ENCODE results near the gene ZNF98. TPM values are rescaled to one million over a fixed set of nuclear protein-coding genes. Genes with fewer than 3 reads are reported as not detected.

The ZNF98 gene
- total RNA-seq (2016; rRNA removed; fragmentation: Illumina TruSeq; extraction: Trizol) (not detected in 2 replicates), polyA plus RNA-seq (2011; rRNA removed) (not detected in 2 replicates), polyA minus RNA-seq (2011; rRNA and poly(A)+ RNA removed; ENCODE audit: low replicate concordance) (not detected in 2 replicates), Bru-seq, nascent RNA (percentile 2 among the genes with signal in this experiment), BruChase-seq, experiment 1, labeled RNA remaining after a 6-hour chase (not detected), BruChase-seq, experiment 2, labeled RNA remaining after a 2-hour chase (percentile 3 among the genes with signal in this experiment)
- not detected in 2 replicates for total RNA-seq (2016; cell fraction: cytosol; rRNA removed; fragmentation: Illumina TruSeq; extraction: Trizol; ENCODE audit: low read depth)
- total RNA-seq (2016; cell fraction: insoluble cytoplasmic fraction; rRNA removed; fragmentation: Illumina TruSeq; extraction: Trizol) = not detected in 2 replicates
- not detected in 2 replicates for total RNA-seq (2016; cell fraction: membrane; rRNA removed; fragmentation: Illumina TruSeq; extraction: Trizol)
- not detected in 2 replicates for total RNA-seq (2016; cell fraction: nucleus; rRNA removed; fragmentation: Illumina TruSeq; extraction: Trizol)
- not detected in 2 replicates for polyA plus RNA-seq (2011; cell fraction: cytosol; rRNA removed)
- polyA plus RNA-seq (2011; cell fraction: nucleus; rRNA removed) = not detected in 2 replicates
- not detected in 2 replicates for polyA plus RNA-seq (2012)
- polyA plus RNA-seq (2016; cell fraction: cytosol; fragmentation: Illumina TruSeq; extraction: Trizol; ENCODE audit: low read depth) = not detected in 2 replicates
- not detected in 2 replicates for polyA plus RNA-seq (2016; cell fraction: insoluble cytoplasmic fraction; fragmentation: Illumina TruSeq; extraction: Trizol; ENCODE audit: low read depth)
- polyA plus RNA-seq (2016; cell fraction: membrane; fragmentation: Illumina TruSeq; extraction: Trizol; ENCODE audit: low read depth) = not detected in 2 replicates
- polyA plus RNA-seq (2016; cell fraction: nucleus; fragmentation: Illumina TruSeq; extraction: Trizol; ENCODE audit: insufficient read depth, low read depth) = not detected in 2 replicates
- not detected in 2 replicates for polyA minus RNA-seq (2011; cell fraction: cytosol; rRNA and poly(A)+ RNA removed)
- not detected in 2 replicates for polyA minus RNA-seq (2011; cell fraction: nucleus; rRNA and poly(A)+ RNA removed)
- long read RNA-seq, experiment 1 = 0 reads
- long read RNA-seq, experiment 2 = 0 reads

DNA sequence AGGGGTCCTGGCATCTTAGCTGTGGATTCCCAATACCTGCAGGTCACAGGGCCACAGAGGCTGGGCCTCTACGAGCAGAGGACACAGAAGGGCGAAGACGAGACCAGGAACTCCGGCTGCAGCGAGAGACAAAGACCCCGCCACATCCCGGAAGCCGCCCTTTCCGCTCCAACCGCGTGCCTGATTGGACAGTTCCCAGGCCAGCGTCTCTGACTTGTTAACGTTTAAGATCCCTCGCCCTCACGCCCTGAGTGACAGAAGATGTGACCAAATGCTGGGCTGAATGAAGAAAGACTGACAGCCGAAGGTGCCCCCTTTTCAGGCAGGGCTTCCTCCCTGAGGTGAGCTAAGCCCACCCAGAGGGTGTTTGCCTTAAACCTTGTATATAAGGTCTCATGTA lies at the start of gene ZNF98:
ZNF98 (minus strand) TSS at position 136 of the 400 bp plus-strand sequence; CDS start at position 14, 122 bp downstream.
- WGBS (ENCODE audit: low lambda C conversion rate) = 47% methylated on average over 13 of the region's 16 CpGs
- POLR2A ChIA-PET = no interaction called here

DNA sequence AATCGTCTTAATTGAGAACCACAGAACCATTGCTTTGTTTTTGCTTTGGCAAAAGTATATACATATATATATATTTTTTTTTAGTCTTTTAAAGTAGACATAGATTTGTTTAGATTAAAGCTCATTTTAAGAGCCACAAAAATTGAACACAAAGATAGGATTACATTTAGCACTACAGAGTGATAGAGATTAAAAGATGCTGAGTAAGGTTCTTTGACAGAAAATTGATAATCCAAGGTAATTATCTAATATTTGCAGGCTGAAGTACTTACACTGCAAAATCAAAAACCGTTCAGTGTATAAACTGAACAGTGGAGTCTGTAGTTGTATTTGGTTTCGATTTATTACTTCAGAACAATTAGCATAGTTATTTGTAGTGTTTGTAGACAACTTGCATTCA lies 24.5 kb upstream of the ZNF98 start:
- no peaks in the 10 kb centered on the region for H3K27me3 ChIP-seq (ENCODE audit: control insufficient read depth in 1 of 2, insufficient read depth in 2 of 2, low read length in 2 of 2)
- no peaks in the 10 kb centered on the region for H3K79me2 ChIP-seq (ENCODE audit: insufficient read depth, low read length)
- no peak overlapping the region for H3K4me2 ChIP-seq (ENCODE audit: low read depth, low read length)
- H3K36me3 ChIP-seq (replicated peaks in 1 of 2; ENCODE audit: control insufficient read depth in 1 of 2, insufficient read depth in 2 of 2, low read length in 2 of 2) = no peaks in the 10 kb centered on the region
- H3K9ac ChIP-seq (ENCODE audit: insufficient read depth, low read depth, low read length) = no peak overlapping the region
- in situ Hi-C loops (cut with HindIII; ENCODE audit: extremely low pct_ligation_motif_present, low pct_unique_long_range_greater_than_20kb) (no loop called here), intact Hi-C loops (cut with micrococcal nuclease; ENCODE audit: unreplicated experiment) (no loop called here)
- FAIRE-seq (no peak), DNase-seq (ENCODE audit: low spot score) (no peak), ATAC-seq (no peak)
- 1% methylated on average over 3 of the region's 3 CpGs for WGBS (ENCODE audit: low lambda C conversion rate)
- no peaks in the 10 kb centered on the region for H3K4me1 ChIP-seq (ENCODE audit: insufficient read depth, low read length)
- peaks cover 95% of the 10 kb centered on the region for H3K9me3 ChIP-seq (ENCODE audit: low read length)
- no TSS peak for BruUV-seq (replicated peaks)
- no peak overlapping the region for H2AFZ ChIP-seq (ENCODE audit: low read length)
- ChIA-PET POLR2A (no interaction called here), CTCF (ENCODE audit: low intra/inter-chr PET ratio, low total read pairs) (no interaction called here)
- TF ChIP-seq NFYC (CRISPR knock-in tag; IDR thresholded peaks at IDR 0.05) (no peak), NFE2L2 (IDR thresholded peaks at IDR 0.05; ENCODE audit: low read length) (no peak), MAFF (IDR thresholded peaks at IDR 0.05; ENCODE audit: low read depth, low read length) (peak; percentile 56; the same call in 1 of the 2 replicates), MAFK (conservative IDR thresholded peaks at IDR 0.05 in 1 of 2, IDR thresholded peaks at IDR 0.05 in 1 of 2; ENCODE audit: low read length in 2 of 2) (peak; percentile 24 to 75; a peak in 2 of 4 replicates)
- H3K27ac ChIP-seq (ENCODE audit: extremely low read length, insufficient read depth, low read length) = no peak overlapping the region
- no peaks in the 10 kb centered on the region for H4K20me1 ChIP-seq (ENCODE audit: insufficient read depth, low read length)
- H3K4me3 ChIP-seq (replicated peaks in 1 of 3; ENCODE audit: insufficient read depth in 1 of 3, low read depth in 2 of 3, low read length in 3 of 3) = no peak overlapping the region

More for the DNA sequence above, at the start of gene ZNF98:
- in situ Hi-C loops (cut with HindIII; ENCODE audit: extremely low pct_ligation_motif_present, low pct_unique_long_range_greater_than_20kb) = no loop called here
- no peak within 1 kb of the TSS for H3K4me3 ChIP-seq (replicated peaks in 1 of 3; ENCODE audit: insufficient read depth in 1 of 3, low read depth in 2 of 3, low read length in 3 of 3)
- peaks cover 94% of the 10 kb centered on the region for H3K9me3 ChIP-seq (ENCODE audit: low read length)
- H3K4me2 ChIP-seq (ENCODE audit: low read depth, low read length) = no peak within 1 kb of the TSS
- CTCF ChIA-PET (ENCODE audit: low intra/inter-chr PET ratio, low total read pairs) = no interaction called here
- H3K36me3 ChIP-seq (replicated peaks in 1 of 2; ENCODE audit: control insufficient read depth in 1 of 2, insufficient read depth in 2 of 2, low read length in 2 of 2) = no peaks in the 10 kb centered on the region
- H3K9ac ChIP-seq (ENCODE audit: insufficient read depth, low read depth, low read length) = no peak within 1 kb of the TSS
- no peak within 1 kb of the TSS for H2AFZ ChIP-seq (ENCODE audit: low read length)
- H3K4me1 ChIP-seq (ENCODE audit: insufficient read depth, low read length) = no peaks in the 10 kb centered on the region
- no peak for TF ChIP-seq ZNF549 (CRISPR knock-in tag; IDR thresholded peaks at IDR 0.05)
- H3K27ac ChIP-seq (ENCODE audit: extremely low read length, insufficient read depth, low read length) = no peak within 1 kb of the TSS
- no peaks in the 10 kb centered on the region for H3K27me3 ChIP-seq (ENCODE audit: control insufficient read depth in 1 of 2, insufficient read depth in 2 of 2, low read length in 2 of 2)
- BruUV-seq (replicated peaks) = no TSS peak
- intact Hi-C loops (cut with micrococcal nuclease; ENCODE audit: unreplicated experiment) = no loop called here
- no peaks in the 10 kb centered on the region for H4K20me1 ChIP-seq (ENCODE audit: insufficient read depth, low read length)
- no peaks in the 10 kb centered on the region for H3K79me2 ChIP-seq (ENCODE audit: insufficient read depth, low read length)
- no peak for ATAC-seq
- DNase-seq (ENCODE audit: low spot score) = no peak
- no peak for FAIRE-seq

Measured in HepG2 (cell line).